HCT116 (cell line): ENCODE data around the gene TSPAN31. TPM values are rescaled to one million over a fixed set of nuclear protein-coding genes. Genes with fewer than 3 reads are reported as not detected.
A peak's percentile ranks its signal among the peaks of the same experiment; 100 is the strongest.

ENCODE experiments used
- ATAC-seq: fragments of 200-7000 bp; cut with Tn5 transposase; 2 replicates; pipeline ENCODE4 v1.9.1; 2020; ENCODE audit warnings: mild to moderate bottlenecking, moderate library complexity
- BruUV-seq: library from RNA; stranded (reverse); fragments of 400-500 nt; replicated peaks from 2 replicates; lab custom pipeline; 2021; lab: Mats Ljungman, UMichigan
- CTCF ChIA-PET: fragments of 300-600 bp; sonication (Branson Sonifier 250); formaldehyde crosslinking; loops from one replicate; lab custom pipeline; 2021; ENCODE audit warnings: antibody characterized with exemption; lab: Charles Lee
- POLR2A ChIA-PET: fragments of 300-600, 350-600 bp; sonication (Branson Sonifier 250); formaldehyde crosslinking; loops from one replicate; lab custom pipeline; 2021; ENCODE audit warnings: antibody characterized with exemption; lab: Charles Lee
- RAD21 ChIA-PET, 2 experiments: fragments of 300-600 bp; sonication (Branson Sonifier 250); formaldehyde crosslinking; loops; one replicate each; lab custom pipeline; 2023; ENCODE audit warnings: low total read pairs in 2 of 2; ENCODE audit not compliant: uncharacterized antibody in 2 of 2, unreplicated experiment in 2 of 2, low non-redundant PET in 1 of 2; lab: Charles Lee
- DNase-seq: peaks from one replicate; pipeline ENCODE4 v3.0.0-alpha.2; 2010; ENCODE audit warnings: low read depth, low spot score
- H2AFZ ChIP-seq: fragments of 200-600 bp; shearing (Covaris generic), sonication (generic); 2 replicates; pipeline ENCODE4 v1.6.1; 2017; ENCODE audit warnings: low read depth, mixed run types, mixed read lengths, antibody characterized with exemption, low read length; ENCODE audit not compliant: poor library complexity, severe bottlenecking
- H3K27ac ChIP-seq: 2 replicates; pipeline ENCODE4 v1.5.1; 2012; ENCODE audit warnings: low read depth, low read length
- H3K27me3 ChIP-seq: fragments of 200-600 bp; sonication (generic); 2 replicates; pipeline ENCODE4 v1.6.1; 2016; ENCODE audit warnings: mixed run types, low read length, mixed read lengths; ENCODE audit not compliant: insufficient read depth
- H3K36me3 ChIP-seq, 2 experiments: fragments of 200-500 bp in 1 of 2; fragments of 200-600 bp in 1 of 2; sonication (Bioruptor generic) in 1 of 2; sonication (generic) in 1 of 2; 2 replicates each; pipeline versions ENCODE4 v1.5.1 to v1.6.1; 2014 to 2016; ENCODE audit warnings: low read length in 2 of 2, inconsistent platforms in 1 of 2, mixed read lengths in 1 of 2, mixed run types in 1 of 2; ENCODE audit not compliant: insufficient read depth in 2 of 2, control insufficient read depth in 1 of 2
- H3K4me1 ChIP-seq, 2 experiments: fragments of 200-600 bp in 1 of 2; sonication (generic) in 1 of 2; 2 replicates each; pipeline versions ENCODE4 v1.5.1 to v1.6.1; 2012 to 2017; ENCODE audit warnings: low read length in 2 of 2, inconsistent platforms in 1 of 2, mild to moderate bottlenecking in 1 of 2, mixed read lengths in 1 of 2, mixed run types in 1 of 2, moderate library complexity in 1 of 2; ENCODE audit not compliant: insufficient read depth in 2 of 2, control insufficient read depth in 1 of 2
- H3K4me2 ChIP-seq: fragments of 200-600 bp; sonication (generic); 2 replicates; pipeline ENCODE4 v1.6.1; 2017; ENCODE audit warnings: mixed run types, low read length, mixed read lengths
- H3K4me3 ChIP-seq, 2 experiments: fragments of 200-600 bp in 1 of 2; sonication (generic) in 1 of 2; replicated peaks in 1 of 2; 2 replicates each; pipeline ENCODE4 v1.5.1; 2011 to 2016; ENCODE audit warnings: low read length in 2 of 2, control low read depth in 1 of 2, low read depth in 1 of 2, mild to moderate bottlenecking in 1 of 2, mixed read lengths in 1 of 2, mixed run types in 1 of 2
- H3K79me2 ChIP-seq: fragments of 200-600 bp; sonication (generic); 2 replicates; pipeline ENCODE4 v1.6.1; 2017; ENCODE audit warnings: mild to moderate bottlenecking, mixed run types, low read length, moderate library complexity, mixed read lengths; ENCODE audit not compliant: insufficient read depth
- H3K9ac ChIP-seq: fragments of 200-600 bp; sonication (generic); 2 replicates; pipeline ENCODE4 v1.6.1; 2016; ENCODE audit warnings: low read length, mixed read lengths
- H3K9me2 ChIP-seq: fragments of 200-600 bp; sonication (generic), shearing (Covaris generic); 2 replicates; pipeline ENCODE4 v1.6.1; 2017; ENCODE audit warnings: mixed run types, mild to moderate bottlenecking, moderate library complexity; ENCODE audit not compliant: insufficient read depth
- H3K9me3 ChIP-seq, 2 experiments: fragments of 200-500 bp in 1 of 2; fragments of 200-600 bp in 1 of 2; sonication (Bioruptor generic) in 1 of 2; sonication (generic) in 1 of 2; 2 replicates each; pipeline ENCODE4 v1.6.1; 2014 to 2017; ENCODE audit warnings: low read length in 2 of 2, mixed read lengths in 2 of 2, inconsistent platforms in 1 of 2, low read depth in 1 of 2, mild to moderate bottlenecking in 1 of 2, mixed run types in 1 of 2, moderate library complexity in 1 of 2; ENCODE audit not compliant: control insufficient read depth in 1 of 2, insufficient read depth in 1 of 2
- H4K20me1 ChIP-seq: fragments of 200-600 bp; sonication (generic), shearing (Covaris generic); 2 replicates; pipeline ENCODE4 v1.6.1; 2017; ENCODE audit warnings: mixed run types, mild to moderate bottlenecking, moderate library complexity; ENCODE audit not compliant: insufficient read depth
- ELF1 ChIP-seq: IDR thresholded peaks from 2 replicates; pipeline ENCODE4 v1.6.1; 2012; ENCODE audit warnings: low read depth, borderline replicate concordance
- EZH2 ChIP-seq: fragments of 200-600 bp; sonication (generic); IDR thresholded peaks from 2 replicates; pipeline ENCODE4 v1.6.1; 2017; ENCODE audit warnings: antibody characterized with exemption, mixed run types
- FOSL1 ChIP-seq: IDR thresholded peaks from 2 replicates; pipeline ENCODE4 v1.6.1; 2012; ENCODE audit warnings: low read depth
- POLR2A ChIP-seq: IDR thresholded peaks from 2 replicates; pipeline ENCODE4 v1.7.0; 2011; ENCODE audit warnings: borderline replicate concordance; ENCODE audit not compliant: insufficient read depth, insufficient read length; ENCODE audit errors: extremely low read depth
- POLR2AphosphoS5 ChIP-seq: IDR thresholded peaks from 2 replicates; pipeline ENCODE4 v1.6.1; 2011; ENCODE audit warnings: mild to moderate bottlenecking, low read depth, low read length, moderate library complexity
- SIN3A ChIP-seq: IDR thresholded peaks from 2 replicates; pipeline ENCODE4 v1.6.1; 2012; ENCODE audit warnings: low read depth
- SRF ChIP-seq: IDR thresholded peaks from 2 replicates; pipeline ENCODE4 v1.6.1; 2012; ENCODE audit warnings: low read depth
- intact Hi-C: fragments of 100-400 bp; cut with micrococcal nuclease; formaldehyde crosslinking; loops from 2 replicates; pipeline ENCODE4 v1.10.0; 2022
- total RNA-seq: library from RNA; stranded (reverse); gene quantifications from one replicate; pipeline ENCODE4 v1.2.1, GENCODE V29; 2021; ENCODE audit not compliant: unreplicated experiment

TSPAN31 gene
- total RNA-seq, 1 experiment from 2014 or later = 14.9 TPM

DNA sequence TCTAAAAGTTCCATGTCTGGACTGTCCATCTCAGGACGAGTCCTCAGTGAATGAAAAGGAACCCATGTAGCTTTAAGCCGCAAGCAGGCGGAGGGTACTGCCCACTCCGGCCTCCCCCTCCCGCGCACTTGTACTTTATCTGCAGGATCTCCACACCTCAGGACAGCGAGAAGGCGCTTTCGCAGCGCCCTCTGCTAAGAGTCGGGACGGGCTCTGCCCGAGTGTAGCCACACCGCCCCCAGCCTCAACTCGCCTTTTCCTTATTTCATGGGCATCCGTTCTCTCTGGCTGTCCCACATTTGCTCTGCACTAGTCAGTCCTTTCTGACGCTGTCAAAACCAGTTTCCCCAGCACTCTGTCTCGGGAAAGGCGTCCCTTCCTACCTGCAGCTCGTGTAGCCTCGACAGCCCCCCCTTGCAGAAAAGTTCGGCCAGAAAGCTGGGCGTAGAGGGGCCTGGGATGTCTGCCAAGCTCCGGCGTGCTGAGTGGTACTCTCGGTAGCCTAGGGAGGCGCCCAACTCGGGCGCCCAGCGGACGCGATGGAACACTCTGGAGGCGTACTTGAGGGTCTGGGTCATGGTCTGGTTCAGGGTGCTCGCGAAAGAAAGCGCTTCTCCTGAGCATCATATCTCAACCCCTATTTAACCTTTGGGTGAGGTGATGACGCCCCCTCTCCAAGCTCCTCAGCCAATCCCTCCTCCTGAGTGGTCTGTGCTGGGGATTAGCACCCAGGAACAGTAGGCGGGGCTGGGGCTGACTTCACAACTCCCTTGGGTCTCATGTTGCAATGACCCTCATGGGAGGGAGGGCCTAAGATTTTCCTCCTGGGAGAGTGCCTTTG, 21.8 kb downstream of the TSPAN31 start, which contains the start of gene CYP27B1:
CYP27B1 (minus strand) TSS at position 615 of the 841 bp plus-strand sequence; CDS start at position 578, 37 bp downstream.
- H2AFZ ChIP-seq = no peak within 1 kb of the TSS

GRCh38 chr12:57767305-57767698, 22.5 kb downstream of the TSPAN31 start:
- RAD21 ChIA-PET = no interaction called here
- no peaks in the 10 kb centered on the region for H3K9me3 ChIP-seq
- H3K4me1 ChIP-seq = peaks cover 11 to 47% of the 10 kb centered on the region in 2 experiments
- peak overlapping the region; percentile 81; the same call in 1 of the 2 replicates for H3K9ac ChIP-seq
- peak overlapping the region; percentile 73 for H3K27ac ChIP-seq
- POLR2A ChIA-PET = interaction anchor here (1.2 to 2.4 kb wide), 4 partner anchors 11 to 15 kb away, joined by 4 to 12 read pairs (median 5); partner anchors contain the start of gene CDK4
- H3K27me3 ChIP-seq = no peaks in the 10 kb centered on the region
- DNase-seq (no peak), ATAC-seq (no peak)
- peaks cover 15% of the 10 kb centered on the region for H3K79me2 ChIP-seq
- no peak for TF ChIP-seq SIN3A
- H3K36me3 ChIP-seq = peaks cover 10 to 27% of the 10 kb centered on the region in 2 experiments; a peak in 3 of 4 replicates
- intact Hi-C loops = no loop called here
- H3K4me3 ChIP-seq = peak overlapping the region; percentile 72 to 81; a peak in 3 of 4 replicates
- no peaks in the 10 kb centered on the region for H4K20me1 ChIP-seq
- BruUV-seq = no TSS peak
- no peak overlapping the region for H2AFZ ChIP-seq
- H3K4me2 ChIP-seq = peak overlapping the region; percentile 100
- no peaks in the 10 kb centered on the region for H3K9me2 ChIP-seq
- CTCF ChIA-PET = interaction anchor here (4.0 kb wide), 1 partner anchor 11 kb away, joined by 51 read pairs; no protein-coding TSS in a partner anchor

More for the DNA sequence above, 21.8 kb downstream of the TSPAN31 start, which contains the start of gene CYP27B1:
- no peaks in the 10 kb centered on the region for H3K27me3 ChIP-seq
- DNase-seq (no peak), ATAC-seq (peak; percentile 41)
- peak within 1 kb of the TSS; percentile 72 to 81 for H3K4me3 ChIP-seq
- H3K9ac ChIP-seq = peak within 1 kb of the TSS; percentile 81
- peak within 1 kb of the TSS; percentile 100 for H3K4me2 ChIP-seq
- ChIA-PET POLR2A (interaction anchor here (0.9 to 2.4 kb wide), 8 partner anchors 10 to 175 kb away, joined by 3 to 12 read pairs (median 4); partner anchors contain the start of genes ATP23 and CDK4), RAD21 (no interaction called here), CTCF (interaction anchor here (4.0 kb wide), 1 partner anchor 10 kb away, joined by 51 read pairs; no protein-coding TSS in a partner anchor)
- H3K36me3 ChIP-seq = peaks cover 13 to 27% of the 10 kb centered on the region in 2 experiments; a peak in 3 of 4 replicates
- no peaks in the 10 kb centered on the region for H4K20me1 ChIP-seq
- intact Hi-C loops = no loop called here
- no TSS peak for BruUV-seq
- no peaks in the 10 kb centered on the region for H3K9me2 ChIP-seq
- peak within 1 kb of the TSS; percentile 73 for H3K27ac ChIP-seq
- TF ChIP-seq SRF (no peak), POLR2A (peak; percentile 45), EZH2 (no peak), FOSL1 (no peak), ELF1 (no peak), POLR2AphosphoS5 (peak; percentile 60)
- peaks cover 11 to 47% of the 10 kb centered on the region in 2 experiments for H3K4me1 ChIP-seq
- peaks cover 14% of the 10 kb centered on the region for H3K79me2 ChIP-seq
- no peaks in the 10 kb centered on the region for H3K9me3 ChIP-seq
